Gastrocnemius medialis (tissue), 4 donors: ENCODE measurements around the gene MED13L. TPM values are rescaled to one million over a fixed set of nuclear protein-coding genes. Genes with fewer than 3 reads are reported as not detected.

ENCODE experiments used
- ATAC-seq, 2 donors: fragments of 150-250 bp; one replicate each; pipeline ENCODE4 v1.9.1; 2016
- DNase-seq, 2 donors: peaks; one replicate each; pipeline ENCODE4 v3.0.0-alpha.2; 2019
- H3K27ac ChIP-seq, 4 donors: fragments of 200-600 bp; sonication (generic); 1 replicate in 1 of 4; 2 replicates in 3 of 4; pipeline ENCODE4 v1.5.1; 2016 to 2018; ENCODE audit warnings: mild to moderate bottlenecking in 2 of 4, moderate library complexity in 1 of 4
- H3K27me3 ChIP-seq, 3 donors: fragments of 200-600 bp; sonication (generic) in 2 of 3; 1 replicate in 1 of 3; 2 replicates in 2 of 3; pipeline versions ENCODE4 v1.5.1 to v1.6.0; 2016 to 2019; ENCODE audit warnings: mild to moderate bottlenecking in 1 of 3, moderate library complexity in 1 of 3
- H3K36me3 ChIP-seq, 2 donors: fragments of 200-600 bp; sonication (generic) in 1 of 2; one replicate each; pipeline ENCODE4 v1.5.1; 2017 to 2018
- H3K4me1 ChIP-seq, 2 donors: fragments of 200-600 bp; sonication (generic) in 1 of 2; one replicate each; pipeline ENCODE4 v1.5.1; 2016 to 2017; ENCODE audit warnings: mild to moderate bottlenecking in 2 of 2
- H3K4me3 ChIP-seq, 4 donors: fragments of 200-600 bp; sonication (generic) in 3 of 4; 1 replicate in 1 of 4; 2 replicates in 3 of 4; pipeline ENCODE4 v1.5.1; 2016 to 2019; ENCODE audit warnings: mild to moderate bottlenecking in 2 of 4
- H3K9me3 ChIP-seq, 3 donors: fragments of 200-600 bp; sonication (generic) in 2 of 3; 1 replicate in 1 of 3; 2 replicates in 2 of 3; pipeline ENCODE4 v1.5.1; 2016 to 2019
- CTCF ChIP-seq, 5 experiments: fragments of 450-650 bp in 3 of 5; fragments of 200-600 bp in 2 of 5; sonication (generic) in 2 of 5; IDR thresholded peaks in 4 of 5; conservative IDR thresholded peaks in 1 of 5; 1 replicate in 4 of 5; 2 replicates in 1 of 5; pipeline ENCODE4 v1.5.1; 2016 to 2019; ENCODE audit warnings: antibody characterized with exemption in 5 of 5, mild to moderate bottlenecking in 3 of 5, moderate library complexity in 3 of 5
- POLR2A ChIP-seq, 2 donors: fragments of 450-650 bp; IDR thresholded peaks; one replicate each; pipeline ENCODE4 v1.6.1; 2017; ENCODE audit warnings: antibody characterized with exemption in 2 of 2, mild to moderate bottlenecking in 2 of 2, moderate library complexity in 2 of 2
- in situ Hi-C, 4 donors: fragments of 200-750 bp; cut with MboI; loops; one replicate each; pipeline versions ENCODE4 v1.15.0 to v1.8.0; 2017; ENCODE audit warnings: low sequenced_read_pairs in 4 of 4
- intact Hi-C: fragments of 100-400 bp; cut with DNase I; formaldehyde crosslinking; loops from one replicate; pipeline ENCODE4 v1.15.1; 2023; ENCODE audit warnings: low total_unique reads
- total RNA-seq, 4 donors: library from RNA; depleted of rRNA; stranded (reverse); fragments of >200 nt; gene quantifications; one replicate each; pipeline versions ENCODE4 v1.1.0 to v1.2.3, GENCODE V29; 2016

Gene MED13L
- total RNA-seq, 4 donors from 2014 or later = 59.5 to 92.6 (median 74.1) TPM

GRCh38 chr12:116070444-116070843 is 207.0 kb downstream of the MED13L start:
- in situ Hi-C loops (no loop called here), intact Hi-C loops (no loop called here)
- H3K27ac ChIP-seq = peak overlapping the region in 1 of 4 donors; percentile 12

GRCh38 chr12:116069943-116070342 is 207.6 kb downstream of the MED13L start:
- in situ Hi-C loops (no loop called here), intact Hi-C loops (loop anchor here (5.0 kb wide), 1 partner anchor 167 kb away; no protein-coding TSS in a partner anchor)
- no peak for ATAC-seq

More at GRCh38 chr12:116070444-116070843, 207.0 kb downstream of the MED13L start:
- no peak for TF ChIP-seq CTCF (IDR thresholded peaks at IDR 0.05 in 4 of 5, conservative IDR thresholded peaks at IDR 0.05 in 1 of 5)
- no peak for TF ChIP-seq POLR2A (IDR thresholded peaks at IDR 0.05)
- ATAC-seq (no peak), DNase-seq (no peak)
- no peaks in the 10 kb centered on the region for H3K27me3 ChIP-seq
- no peak overlapping the region for H3K4me3 ChIP-seq
- H3K36me3 ChIP-seq = no peaks in the 10 kb centered on the region
- peaks cover 73 to 87% of the 10 kb centered on the region in 2 donors for H3K4me1 ChIP-seq
- no peaks in the 10 kb centered on the region for H3K9me3 ChIP-seq

GRCh38 chr12:116068853-116069252 is 208.6 kb downstream of the MED13L start:
- H3K36me3 ChIP-seq = no peaks in the 10 kb centered on the region
- TF ChIP-seq CTCF (IDR thresholded peaks at IDR 0.05 in 4 of 5, conservative IDR thresholded peaks at IDR 0.05 in 1 of 5) (no peak), POLR2A (IDR thresholded peaks at IDR 0.05) (no peak)
- intact Hi-C loops (loop anchor here (5.0 kb wide), 1 partner anchor 168 kb away; no protein-coding TSS in a partner anchor), in situ Hi-C loops (no loop called here)
- peak; percentile 27 to 61 for ATAC-seq
- peak overlapping the region; percentile 0 to 54 (median 33) for H3K27ac ChIP-seq
- no peaks in the 10 kb centered on the region for H3K27me3 ChIP-seq
- no peak for DNase-seq
- H3K4me1 ChIP-seq = peaks cover 79 to 93% of the 10 kb centered on the region in 2 donors
- H3K9me3 ChIP-seq = no peaks in the 10 kb centered on the region
- no peak overlapping the region for H3K4me3 ChIP-seq

More at GRCh38 chr12:116069943-116070342, 207.6 kb downstream of the MED13L start:
- H3K36me3 ChIP-seq = no peaks in the 10 kb centered on the region
- H3K27ac ChIP-seq = peak overlapping the region in 1 of 4 donors; percentile 12
- TF ChIP-seq CTCF (IDR thresholded peaks at IDR 0.05 in 4 of 5, conservative IDR thresholded peaks at IDR 0.05 in 1 of 5) = no peak
- no peak for TF ChIP-seq POLR2A (IDR thresholded peaks at IDR 0.05)
- no peak for DNase-seq
- H3K27me3 ChIP-seq = no peaks in the 10 kb centered on the region
- H3K4me3 ChIP-seq = no peak overlapping the region
- no peaks in the 10 kb centered on the region for H3K9me3 ChIP-seq
- peaks cover 73 to 87% of the 10 kb centered on the region in 2 donors for H3K4me1 ChIP-seq

- in situ Hi-C loops (no loop called here), intact Hi-C loops (loop anchor here (5.0 kb wide), 1 partner anchor 169 kb away; no protein-coding TSS in a partner anchor)
- ATAC-seq = no peak
- no peak for DNase-seq
- Histone ChIP-seq H3K36me3 (no peaks in the 10 kb centered on the region), H3K27me3 (no peaks in the 10 kb centered on the region), H3K4me3 (no peak overlapping the region), H3K4me1 (peaks cover 84 to 97% of the 10 kb centered on the region in 2 donors), H3K9me3 (no peaks in the 10 kb centered on the region), H3K27ac (peak overlapping the region; percentile 0 to 54 (median 33))
- TF ChIP-seq POLR2A (IDR thresholded peaks at IDR 0.05) (no peak), CTCF (IDR thresholded peaks at IDR 0.05 in 4 of 5, conservative IDR thresholded peaks at IDR 0.05 in 1 of 5) (no peak)
Measured at GRCh38 chr12:116068371-116068770, 209.1 kb downstream of the MED13L start.
